ENCODE data around the gene MTFR1L. TPM values are rescaled to one million over a fixed set of nuclear protein-coding genes. Genes with fewer than 3 reads are reported as not detected.

The MTFR1L gene
- total and polyA plus RNA-seq, 9 of the 15 experiments (the other 6 are each of a cell fraction or from before 2014, with no cell fraction given) = 41.4 to 98.5 (median 53.7) TPM

DNA sequence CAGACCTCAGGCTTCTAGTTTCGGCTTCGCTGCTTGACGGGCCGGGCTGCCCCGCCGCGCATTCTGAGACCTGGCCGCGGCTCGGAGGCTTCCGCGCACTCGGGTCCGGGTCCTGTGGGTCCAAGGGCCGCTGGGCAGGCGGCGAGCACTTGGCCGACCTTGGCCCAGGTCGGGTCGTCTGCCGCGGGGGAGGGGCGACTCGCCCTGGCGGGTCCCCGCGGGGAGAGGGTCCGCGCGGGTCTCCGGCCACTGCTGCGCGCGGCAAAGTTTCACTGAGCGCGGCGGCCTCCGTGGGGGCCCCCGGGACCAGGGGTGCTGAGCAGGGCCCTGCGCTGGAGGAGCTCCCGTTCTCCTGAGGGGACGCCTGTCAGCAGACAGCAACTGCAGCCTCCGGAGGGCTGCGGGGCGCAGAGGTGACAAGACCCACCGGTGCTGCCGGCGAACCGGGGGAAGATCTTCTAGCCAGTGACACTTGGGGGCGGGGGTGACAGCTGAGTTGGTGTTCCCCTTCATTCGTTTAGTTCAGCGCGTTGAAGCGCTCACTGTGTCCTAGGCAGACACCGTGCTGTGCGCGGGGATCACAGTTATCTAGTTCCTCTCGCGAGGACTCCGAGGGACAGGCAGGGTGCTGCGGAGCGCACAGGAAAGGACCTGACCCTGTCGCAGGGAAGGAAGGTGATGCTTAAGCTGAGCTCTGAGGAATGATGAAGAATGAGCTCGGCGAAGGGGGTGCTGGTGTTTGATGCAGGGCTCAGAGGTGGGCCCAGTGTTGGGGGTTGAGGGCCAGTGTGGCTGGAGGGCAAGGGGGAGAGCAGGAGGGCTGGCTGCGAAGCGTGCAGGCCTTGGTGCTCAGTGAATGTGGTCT lies 725 bp downstream of the MTFR1L start (continued):
- TF ChIP-seq, protein P1, sequence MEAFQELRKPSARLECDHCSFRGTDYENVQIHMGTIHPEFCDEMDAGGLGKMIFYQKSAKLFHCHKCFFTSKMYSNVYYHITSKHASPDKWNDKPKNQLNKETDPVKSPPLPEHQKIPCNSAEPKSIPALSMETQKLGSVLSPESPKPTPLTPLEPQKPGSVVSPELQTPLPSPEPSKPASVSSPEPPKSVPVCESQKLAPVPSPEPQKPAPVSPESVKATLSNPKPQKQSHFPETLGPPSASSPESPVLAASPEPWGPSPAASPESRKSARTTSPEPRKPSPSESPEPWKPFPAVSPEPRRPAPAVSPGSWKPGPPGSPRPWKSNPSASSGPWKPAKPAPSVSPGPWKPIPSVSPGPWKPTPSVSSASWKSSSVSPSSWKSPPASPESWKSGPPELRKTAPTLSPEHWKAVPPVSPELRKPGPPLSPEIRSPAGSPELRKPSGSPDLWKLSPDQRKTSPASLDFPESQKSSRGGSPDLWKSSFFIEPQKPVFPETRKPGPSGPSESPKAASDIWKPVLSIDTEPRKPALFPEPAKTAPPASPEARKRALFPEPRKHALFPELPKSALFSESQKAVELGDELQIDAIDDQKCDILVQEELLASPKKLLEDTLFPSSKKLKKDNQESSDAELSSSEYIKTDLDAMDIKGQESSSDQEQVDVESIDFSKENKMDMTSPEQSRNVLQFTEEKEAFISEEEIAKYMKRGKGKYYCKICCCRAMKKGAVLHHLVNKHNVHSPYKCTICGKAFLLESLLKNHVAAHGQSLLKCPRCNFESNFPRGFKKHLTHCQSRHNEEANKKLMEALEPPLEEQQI (IDR thresholded peaks at IDR 0.05) = no peak
- TF ChIP-seq PTBP1 (IDR thresholded peaks at IDR 0.05; ENCODE audit: low read depth, low read length) = no peak
- TF ChIP-seq PTRF (tag; IDR thresholded peaks at IDR 0.05) = no peak
- TF ChIP-seq CBFA2T3 (IDR thresholded peaks at IDR 0.05) = no peak
- no peak for TF ChIP-seq RCOR1 (IDR thresholded peaks at IDR 0.05; ENCODE audit: borderline replicate concordance in 1 of 2, low read depth in 2 of 2, low read length in 2 of 2)
- no peak; the same call in 1 of the 2 replicates for TF ChIP-seq CREB3L1 (IDR thresholded peaks at IDR 0.05; ENCODE audit: borderline replicate concordance, low read depth)
- no peak for TF ChIP-seq LEF1 (IDR thresholded peaks at IDR 0.05)
- TF ChIP-seq SMARCA4 (IDR thresholded peaks at IDR 0.05) = no peak
- no peak for TF ChIP-seq HOXB6 (CRISPR knock-in tag; IDR thresholded peaks at IDR 0.05; ENCODE audit: borderline replicate concordance)
- TF ChIP-seq ZBTB8A (IDR thresholded peaks at IDR 0.05; ENCODE audit: partially characterized antibody) = no peak
- no peak for TF ChIP-seq HMBOX1 (IDR thresholded peaks at IDR 0.05)
- no peak for TF ChIP-seq ZNF384 (IDR thresholded peaks at IDR 0.05; ENCODE audit: low read depth, low read length)
- TF ChIP-seq BMI1 (IDR thresholded peaks at IDR 0.05; ENCODE audit: low read length) = no peak
- no peak for TF ChIP-seq CCNT2 (IDR thresholded peaks at IDR 0.05; ENCODE audit: borderline replicate concordance, extremely low read depth, insufficient read length, low read depth, low read length)
- TF ChIP-seq ZNF140 (CRISPR knock-in tag; IDR thresholded peaks at IDR 0.05) = no peak
- TF ChIP-seq POU5F1 (IDR thresholded peaks at IDR 0.05; ENCODE audit: borderline replicate concordance, low read depth, low read length, partially characterized antibody) = no peak
- TF ChIP-seq, protein P2, sequence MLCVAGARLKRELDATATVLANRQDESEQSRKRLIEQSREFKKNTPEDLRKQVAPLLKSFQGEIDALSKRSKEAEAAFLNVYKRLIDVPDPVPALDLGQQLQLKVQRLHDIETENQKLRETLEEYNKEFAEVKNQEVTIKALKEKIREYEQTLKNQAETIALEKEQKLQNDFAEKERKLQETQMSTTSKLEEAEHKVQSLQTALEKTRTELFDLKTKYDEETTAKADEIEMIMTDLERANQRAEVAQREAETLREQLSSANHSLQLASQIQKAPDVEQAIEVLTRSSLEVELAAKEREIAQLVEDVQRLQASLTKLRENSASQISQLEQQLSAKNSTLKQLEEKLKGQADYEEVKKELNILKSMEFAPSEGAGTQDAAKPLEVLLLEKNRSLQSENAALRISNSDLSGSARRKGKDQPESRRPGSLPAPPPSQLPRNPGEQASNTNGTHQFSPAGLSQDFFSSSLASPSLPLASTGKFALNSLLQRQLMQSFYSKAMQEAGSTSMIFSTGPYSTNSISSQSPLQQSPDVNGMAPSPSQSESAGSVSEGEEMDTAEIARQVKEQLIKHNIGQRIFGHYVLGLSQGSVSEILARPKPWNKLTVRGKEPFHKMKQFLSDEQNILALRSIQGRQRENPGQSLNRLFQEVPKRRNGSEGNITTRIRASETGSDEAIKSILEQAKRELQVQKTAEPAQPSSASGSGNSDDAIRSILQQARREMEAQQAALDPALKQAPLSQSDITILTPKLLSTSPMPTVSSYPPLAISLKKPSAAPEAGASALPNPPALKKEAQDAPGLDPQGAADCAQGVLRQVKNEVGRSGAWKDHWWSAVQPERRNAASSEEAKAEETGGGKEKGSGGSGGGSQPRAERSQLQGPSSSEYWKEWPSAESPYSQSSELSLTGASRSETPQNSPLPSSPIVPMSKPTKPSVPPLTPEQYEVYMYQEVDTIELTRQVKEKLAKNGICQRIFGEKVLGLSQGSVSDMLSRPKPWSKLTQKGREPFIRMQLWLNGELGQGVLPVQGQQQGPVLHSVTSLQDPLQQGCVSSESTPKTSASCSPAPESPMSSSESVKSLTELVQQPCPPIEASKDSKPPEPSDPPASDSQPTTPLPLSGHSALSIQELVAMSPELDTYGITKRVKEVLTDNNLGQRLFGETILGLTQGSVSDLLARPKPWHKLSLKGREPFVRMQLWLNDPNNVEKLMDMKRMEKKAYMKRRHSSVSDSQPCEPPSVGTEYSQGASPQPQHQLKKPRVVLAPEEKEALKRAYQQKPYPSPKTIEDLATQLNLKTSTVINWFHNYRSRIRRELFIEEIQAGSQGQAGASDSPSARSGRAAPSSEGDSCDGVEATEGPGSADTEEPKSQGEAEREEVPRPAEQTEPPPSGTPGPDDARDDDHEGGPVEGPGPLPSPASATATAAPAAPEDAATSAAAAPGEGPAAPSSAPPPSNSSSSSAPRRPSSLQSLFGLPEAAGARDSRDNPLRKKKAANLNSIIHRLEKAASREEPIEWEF (CRISPR knock-in tag; IDR thresholded peaks at IDR 0.05) = no peak
- TF ChIP-seq POLR3A (IDR thresholded peaks at IDR 0.05; ENCODE audit: borderline replicate concordance, extremely low read depth, insufficient read depth, insufficient read length) = no peak
